Psoas muscle (tissue), 8 donors: Measurements from ENCODE around the gene RPL10. TPM values are rescaled to one million over a fixed set of nuclear protein-coding genes. Genes with fewer than 3 reads are reported as not detected.

Experiments used
- ATAC-seq, 4 donors: fragments of 200-7000 bp; cut with Tn5 transposase; one replicate each; pipeline ENCODE4 v1.9.1; 2020; ENCODE audit warnings: moderate library complexity in 3 of 4, mild to moderate bottlenecking in 2 of 4
- DNase-seq, 2 donors: peaks; one replicate each; pipeline ENCODE4 v3.0.0-alpha.2; 2020
- H3K27ac ChIP-seq: fragments of 200-600 bp; one replicate; pipeline ENCODE4 v1.8.0; 2022
- H3K27me3 ChIP-seq, 3 donors: fragments of 200-600 bp in 1 of 3; one replicate each; pipeline versions ENCODE4 v1.6.1 to v1.8.0; 2013 to 2022; ENCODE audit warnings: low read length in 2 of 3, mild to moderate bottlenecking in 2 of 3, moderate library complexity in 1 of 3; ENCODE audit not compliant: insufficient read depth in 3 of 3
- H3K36me3 ChIP-seq, 2 donors: fragments of 200-600 bp in 1 of 2; one replicate each; pipeline versions ENCODE4 v1.6.1 to v1.8.0; 2013 to 2022; ENCODE audit warnings: low read depth in 1 of 2, mild to moderate bottlenecking in 1 of 2, moderate library complexity in 1 of 2; ENCODE audit not compliant: insufficient read depth in 1 of 2
- H3K4me1 ChIP-seq: fragments of 200-600 bp; one replicate; pipeline ENCODE4 v1.8.0; 2022
- H3K4me3 ChIP-seq: fragments of 200-600 bp; one replicate; pipeline ENCODE4 v1.8.0; 2022; ENCODE audit warnings: mild to moderate bottlenecking
- H3K9me3 ChIP-seq: fragments of 200-600 bp; one replicate; pipeline ENCODE4 v1.8.0; 2022
- CTCF ChIP-seq: fragments of 200-600 bp; IDR thresholded peaks from one replicate; pipeline ENCODE4 v1.8.0; 2022; ENCODE audit warnings: antibody characterized with exemption
- WGBS, 3 donors: extraction: QIAGEN DNeasy Blood & Tissue Kit; methylation state at CpG; one replicate each; pipeline versions ENCODE4 v1.1.6 to v1.1.7; 2013; 5-methylcytosine and 5-hydroxymethylcytosine counted together
- intact Hi-C, 2 donors: fragments of 100-400 bp; cut with DNase I; formaldehyde crosslinking; loops; one replicate each; pipeline versions ENCODE4 v1.11.0 to v1.14.2; 2022
- polyA plus RNA-seq, 3 donors: library from polyadenylated mRNA; stranded (reverse); fragments of 200-250 nt; gene quantifications; one replicate each; pipeline ENCODE4 v1.2.3, GENCODE V29; 2013
- total RNA-seq, 4 donors: library from RNA; stranded (reverse); fragmentation: NEBNext Ultra II Directional in 2 of 4; extraction: Animal tissue kit (Norgen Biotek cat#: 25700) in 2 of 4; gene quantifications; one replicate each; pipeline versions ENCODE4 v1.2.1 to v1.2.4, GENCODE V29; 2021 to 2023
- donor health status: healthy with polysubstance abuse.
- donor health status: DM: no; HTN: no; CAD: no; lungs with moderate emphysema.
- donor health status: Bipolar disorder and iron deficiency.
- donor health status: healthy.
- donor health status: DM: yes; HTN: yes; CAD: no.
- donor health status: DM: no; HTN: no; CAD: no.
- donor health status: DM: no; HTN: no; CAD: no.
- donor health status: DM: yes; HTN: yes; CAD: no.

RPL10 gene
- total and polyA plus RNA-seq, 7 donors = 1,403 to 5,433 (median 2,633) TPM

GRCh38 chrX:154402622-154403127, 4.5 kb downstream of the RPL10 start:
- DNase-seq = no peak
- no peak overlapping the region for H3K27ac ChIP-seq
- no peaks in the 10 kb centered on the region for H3K27me3 ChIP-seq
- no peaks in the 10 kb centered on the region for H3K4me1 ChIP-seq
- no peak for ATAC-seq
- no peak for TF ChIP-seq CTCF
- intact Hi-C loops = no loop called here
- 72 to 81% (median 81%) methylated on average over 15 to 19 of the region's 19 CpGs for WGBS, 3 donors
- H3K36me3 ChIP-seq = peaks cover 3 to 46% of the 10 kb centered on the region in 2 donors
- H3K4me3 ChIP-seq = no peak overlapping the region
- no peaks in the 10 kb centered on the region for H3K9me3 ChIP-seq

GRCh38 chrX:154403192-154403591, 5.0 kb downstream of the RPL10 start:
- intact Hi-C loops = no loop called here
- ATAC-seq = no peak
- no peak overlapping the region for H3K27ac ChIP-seq
- H3K36me3 ChIP-seq = peaks cover 3 to 46% of the 10 kb centered on the region in 2 donors
- WGBS, 3 donors = 76 to 78% (median 77%) methylated on average over 10 of the region's 10 CpGs
- no peaks in the 10 kb centered on the region for H3K27me3 ChIP-seq
- no peak for TF ChIP-seq CTCF
- no peaks in the 10 kb centered on the region for H3K4me1 ChIP-seq
- DNase-seq = no peak
- H3K4me3 ChIP-seq = no peak overlapping the region
- H3K9me3 ChIP-seq = no peaks in the 10 kb centered on the region

- no peaks in the 10 kb centered on the region for H3K9me3 ChIP-seq
- H3K27ac ChIP-seq = no peak overlapping the region
- WGBS, 3 donors = 78 to 94% (median 87%) methylated on average over 4 of the region's 4 CpGs
- DNase-seq = no peak
- ATAC-seq = no peak
- intact Hi-C loops = no loop called here
- H3K4me1 ChIP-seq = no peaks in the 10 kb centered on the region
- peaks cover 3 to 46% of the 10 kb centered on the region in 2 donors for H3K36me3 ChIP-seq
- no peak for TF ChIP-seq CTCF
- H3K4me3 ChIP-seq = no peak overlapping the region
- H3K27me3 ChIP-seq = no peaks in the 10 kb centered on the region
Observed at GRCh38 chrX:154403858-154404257, 5.7 kb downstream of the RPL10 start.

GRCh38 chrX:154404625-154405192, 6.5 kb downstream of the RPL10 start:
- no peaks in the 10 kb centered on the region for H3K27me3 ChIP-seq

More at GRCh38 chrX:154404625-154405192, 6.5 kb downstream of the RPL10 start:
- Histone ChIP-seq H3K27ac (no peak overlapping the region), H3K36me3 (peaks cover 3 to 38% of the 10 kb centered on the region in 2 donors), H3K9me3 (no peaks in the 10 kb centered on the region), H3K4me3 (no peak overlapping the region), H3K4me1 (no peaks in the 10 kb centered on the region)
- 86 to 94% (median 91%) methylated on average over 13 to 16 of the region's 16 CpGs for WGBS, 3 donors
- ATAC-seq = no peak
- intact Hi-C loops = no loop called here
- DNase-seq = no peak
- no peak for TF ChIP-seq CTCF
